WTC11 (cell line): Measurements from ENCODE around the gene RABGAP1. TPM values are rescaled to one million over a fixed set of nuclear protein-coding genes. Genes with fewer than 3 reads are reported as not detected.

Source experiments
- ATAC-seq: fragments of 200-7000 bp; cut with Tn5 transposase; 2 replicates; pipeline ENCODE4 v1.10.0; 2021; ENCODE audit warnings: mild to moderate bottlenecking, moderate library complexity
- CTCF ChIA-PET: fragments of 300-600 bp; sonication (Branson Sonifier 250); formaldehyde crosslinking; loops from one replicate; lab custom pipeline; 2021; ENCODE audit warnings: antibody characterized with exemption; lab: Charles Lee
- POLR2A ChIA-PET: fragments of 350-600 bp; sonication (Branson Sonifier 250); formaldehyde crosslinking; loops from one replicate; lab custom pipeline; 2021; ENCODE audit warnings: antibody characterized with exemption; lab: Charles Lee
- DNase-seq: peaks from one replicate; pipeline ENCODE4 v3.0.0; 2021; ENCODE audit warnings: low spot score
- H3K27ac Mint-ChIP-seq: 2 replicates; pipeline ENCODE4 v1.8.0; 2021; ENCODE audit warnings: mixed read lengths
- H3K27me3 Mint-ChIP-seq: 2 replicates; pipeline ENCODE4 v1.8.0; 2021; ENCODE audit warnings: low read depth, mild to moderate bottlenecking, moderate library complexity, mixed read lengths
- H3K36me3 Mint-ChIP-seq: 2 replicates; pipeline ENCODE4 v1.8.0; 2021; ENCODE audit warnings: mixed read lengths
- H3K4me1 Mint-ChIP-seq: 2 replicates; pipeline ENCODE4 v1.8.0; 2022; ENCODE audit warnings: mixed read lengths
- H3K4me3 Mint-ChIP-seq: 2 replicates; pipeline ENCODE4 v1.8.0; 2021; ENCODE audit warnings: mild to moderate bottlenecking, moderate library complexity, mixed read lengths
- H3K9me3 Mint-ChIP-seq: 2 replicates; pipeline ENCODE4 v1.8.0; 2021; ENCODE audit warnings: mixed read lengths
- AR ChIP-seq: fragments of 250-450 bp; sonication (Bioruptor Pico); IDR thresholded peaks from 2 replicates; pipeline ENCODE4 v1.9.0; 2021; ENCODE audit warnings: mild to moderate bottlenecking
- CREB1 ChIP-seq: sonication (generic); formaldehyde crosslinking; IDR thresholded peaks from 2 replicates; pipeline ENCODE4 v1.8.0; 2023; ENCODE audit warnings: mild to moderate bottlenecking, missing genetic modification reagents
- CREM ChIP-seq: sonication (generic); formaldehyde crosslinking; IDR thresholded peaks from 2 replicates; pipeline ENCODE4 v1.8.1; 2022; ENCODE audit warnings: mild to moderate bottlenecking, missing genetic modification reagents, moderate library complexity
- CTCF ChIP-seq: fragments of 200-600 bp; IDR thresholded peaks from 2 replicates; pipeline ENCODE4 v1.8.0; 2022; ENCODE audit warnings: antibody characterized with exemption
- ELF4 ChIP-seq: sonication (generic); formaldehyde crosslinking; IDR thresholded peaks from 2 replicates; pipeline ENCODE4 v1.8.1; 2022; ENCODE audit warnings: low read depth, mild to moderate bottlenecking, moderate library complexity, missing genetic modification reagents
- EMX1 ChIP-seq: fragments of 250-450 bp; sonication (Bioruptor Pico); IDR thresholded peaks from 2 replicates; pipeline ENCODE4 v1.8.0; 2021; ENCODE audit warnings: mild to moderate bottlenecking
- GABPB1 ChIP-seq: sonication (generic); formaldehyde crosslinking; IDR thresholded peaks from 2 replicates; pipeline ENCODE4 v1.8.1; 2023; ENCODE audit warnings: mild to moderate bottlenecking, missing genetic modification reagents
- GRHL2 ChIP-seq: fragments of 250-450 bp; sonication (Bioruptor Pico); IDR thresholded peaks from 2 replicates; pipeline ENCODE4 v1.8.0; 2022; ENCODE audit warnings: mild to moderate bottlenecking, moderate library complexity; ENCODE audit not compliant: insufficient replicate concordance, severe bottlenecking
- IRF2 ChIP-seq: sonication (generic); formaldehyde crosslinking; IDR thresholded peaks from 2 replicates; pipeline ENCODE4 v1.8.0; 2022; ENCODE audit warnings: low read depth, missing genetic modification reagents, borderline replicate concordance
- KAT7 ChIP-seq: sonication (generic); formaldehyde crosslinking; IDR thresholded peaks from 2 replicates; pipeline ENCODE4 v1.8.1; 2023; ENCODE audit warnings: missing genetic modification reagents, mild to moderate bottlenecking, borderline replicate concordance
- MXD4 ChIP-seq: fragments of 250-450 bp; sonication (Bioruptor Pico); IDR thresholded peaks from 2 replicates; pipeline ENCODE4 v1.8.0; 2021; ENCODE audit warnings: mild to moderate bottlenecking, moderate library complexity, borderline replicate concordance
- NFATC4 ChIP-seq: fragments of 250-450 bp; sonication (Bioruptor Pico); IDR thresholded peaks from 2 replicates; pipeline ENCODE4 v1.9.0; 2021; ENCODE audit warnings: mild to moderate bottlenecking
- NR3C1 ChIP-seq: sonication (generic); formaldehyde crosslinking; conservative IDR thresholded peaks from 2 replicates; pipeline ENCODE4 v1.8.1; 2023; ENCODE audit warnings: low read depth, mild to moderate bottlenecking, missing genetic modification reagents
- OVOL2 ChIP-seq: fragments of 250-450 bp; sonication (Bioruptor Pico); IDR thresholded peaks from 2 replicates; pipeline ENCODE4 v1.9.0; 2021; ENCODE audit warnings: mild to moderate bottlenecking, borderline replicate concordance
- SMAD4 ChIP-seq: sonication (generic); formaldehyde crosslinking; IDR thresholded peaks from 2 replicates; pipeline ENCODE4 v1.8.0; 2022; ENCODE audit warnings: mild to moderate bottlenecking, missing genetic modification reagents
- SOX15 ChIP-seq: fragments of 250-450 bp; sonication (Bioruptor Pico); IDR thresholded peaks from 2 replicates; pipeline ENCODE4 v1.9.0; 2021; ENCODE audit warnings: mild to moderate bottlenecking
- SP1 ChIP-seq: sonication (generic); formaldehyde crosslinking; conservative IDR thresholded peaks from 2 replicates; pipeline ENCODE4 v1.8.1; 2022; ENCODE audit warnings: missing genetic modification reagents
- STAT6 ChIP-seq: sonication (generic); formaldehyde crosslinking; conservative IDR thresholded peaks from 2 replicates; pipeline ENCODE4 v1.8.1; 2023; ENCODE audit warnings: mild to moderate bottlenecking, low read depth, missing genetic modification reagents, moderate library complexity
- TCF7 ChIP-seq: sonication (generic); formaldehyde crosslinking; IDR thresholded peaks from 2 replicates; pipeline ENCODE4 v1.8.0; 2022; ENCODE audit warnings: mild to moderate bottlenecking, low read depth, missing genetic modification reagents, moderate library complexity
- TEAD4 ChIP-seq: sonication (generic); formaldehyde crosslinking; IDR thresholded peaks from 2 replicates; pipeline ENCODE4 v1.8.0; 2022; ENCODE audit warnings: mild to moderate bottlenecking, missing genetic modification reagents
- ZBTB21 ChIP-seq: sonication (generic); formaldehyde crosslinking; IDR thresholded peaks from 2 replicates; pipeline ENCODE4 v1.8.1; 2023; ENCODE audit warnings: mild to moderate bottlenecking, missing genetic modification reagents, borderline replicate concordance
- ZNF121 ChIP-seq: sonication (generic); formaldehyde crosslinking; IDR thresholded peaks from 2 replicates; pipeline ENCODE4 v1.8.0; 2023; ENCODE audit warnings: missing genetic modification reagents
- ZNF219 ChIP-seq: sonication (generic); formaldehyde crosslinking; IDR thresholded peaks from 2 replicates; pipeline ENCODE4 v1.8.0; 2023; ENCODE audit warnings: missing genetic modification reagents, mild to moderate bottlenecking, borderline replicate concordance
- ZNF416 ChIP-seq: fragments of 250-450 bp; sonication (Bioruptor Pico); IDR thresholded peaks from 2 replicates; pipeline ENCODE4 v1.9.0; 2021; ENCODE audit warnings: mild to moderate bottlenecking, inconsistent platforms
- ZNF671 ChIP-seq: fragments of 250-450 bp; sonication (Bioruptor Pico); IDR thresholded peaks from 2 replicates; pipeline ENCODE4 v1.8.0; 2021; ENCODE audit warnings: mild to moderate bottlenecking
- total RNA-seq: library from RNA; stranded (reverse); gene quantifications from 3 replicates; pipeline ENCODE4 v1.2.3, GENCODE V29; 2021
- TF ChIP-seq, protein P1 (sequence below): sonication (generic); formaldehyde crosslinking; IDR thresholded peaks from 2 replicates; pipeline ENCODE4 v1.8.1; 2023; ENCODE audit warnings: mild to moderate bottlenecking, missing genetic modification reagents
- TF ChIP-seq, protein P2 (sequence below): fragments of 250-450 bp; sonication (Bioruptor Pico); conservative IDR thresholded peaks from 2 replicates; pipeline ENCODE4 v1.9.0; 2021; ENCODE audit warnings: mild to moderate bottlenecking

RABGAP1 gene
- total RNA-seq, 1 experiment from 2014 or later, result 38.1 TPM

DNA sequence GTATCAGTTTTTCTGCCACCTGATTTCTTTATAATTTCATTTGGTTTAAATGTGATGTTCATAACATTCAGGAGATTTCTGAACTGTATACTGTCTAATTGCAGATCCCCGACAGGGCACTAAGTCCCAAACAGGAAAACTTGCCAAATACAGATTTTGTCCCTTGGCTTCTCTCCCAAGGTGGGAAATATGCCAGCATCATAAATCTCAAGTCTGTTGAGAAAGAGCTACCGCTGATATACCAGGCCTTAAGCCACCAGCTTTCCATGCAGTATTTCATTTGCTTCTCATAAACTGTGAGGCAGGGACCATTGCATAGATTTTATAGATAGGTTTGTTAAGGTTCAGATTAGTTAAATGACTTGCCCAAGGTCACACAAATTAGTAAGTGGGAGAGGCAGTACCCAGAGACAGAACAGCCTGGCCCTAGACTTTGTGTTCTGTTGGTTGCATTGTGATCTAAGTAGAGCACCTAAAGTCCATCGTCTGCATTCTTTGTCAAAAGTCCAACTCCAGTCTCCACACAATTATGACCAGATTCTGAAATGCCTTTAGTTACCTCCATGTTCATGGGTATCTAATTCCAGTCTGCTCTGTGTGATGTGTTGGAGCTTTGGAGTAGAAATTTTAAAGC, 108.9 kb downstream of the RABGAP1 start:
- H3K36me3 Mint-ChIP-seq, result peaks cover 5% of the 10 kb centered on the region
- no peak overlapping the region for H3K27ac Mint-ChIP-seq
- TF ChIP-seq EMX1 (CRISPR knock-in tag), result no peak
- no peak for TF ChIP-seq SOX15
- no peak for TF ChIP-seq TCF7 (CRISPR knock-in tag)
- TF ChIP-seq ZNF121 (CRISPR knock-in tag), result no peak
- TF ChIP-seq CREB1, result no peak
- TF ChIP-seq SMAD4 (CRISPR knock-in tag), result no peak
- no peak for TF ChIP-seq OVOL2
- TF ChIP-seq GABPB1 (CRISPR knock-in tag), result no peak
- TF ChIP-seq NFATC4 (CRISPR knock-in tag), result no peak
- TF ChIP-seq GRHL2 (CRISPR knock-in tag), result no peak
- no peak for TF ChIP-seq AR (CRISPR knock-in tag)
- TF ChIP-seq, protein P1, sequence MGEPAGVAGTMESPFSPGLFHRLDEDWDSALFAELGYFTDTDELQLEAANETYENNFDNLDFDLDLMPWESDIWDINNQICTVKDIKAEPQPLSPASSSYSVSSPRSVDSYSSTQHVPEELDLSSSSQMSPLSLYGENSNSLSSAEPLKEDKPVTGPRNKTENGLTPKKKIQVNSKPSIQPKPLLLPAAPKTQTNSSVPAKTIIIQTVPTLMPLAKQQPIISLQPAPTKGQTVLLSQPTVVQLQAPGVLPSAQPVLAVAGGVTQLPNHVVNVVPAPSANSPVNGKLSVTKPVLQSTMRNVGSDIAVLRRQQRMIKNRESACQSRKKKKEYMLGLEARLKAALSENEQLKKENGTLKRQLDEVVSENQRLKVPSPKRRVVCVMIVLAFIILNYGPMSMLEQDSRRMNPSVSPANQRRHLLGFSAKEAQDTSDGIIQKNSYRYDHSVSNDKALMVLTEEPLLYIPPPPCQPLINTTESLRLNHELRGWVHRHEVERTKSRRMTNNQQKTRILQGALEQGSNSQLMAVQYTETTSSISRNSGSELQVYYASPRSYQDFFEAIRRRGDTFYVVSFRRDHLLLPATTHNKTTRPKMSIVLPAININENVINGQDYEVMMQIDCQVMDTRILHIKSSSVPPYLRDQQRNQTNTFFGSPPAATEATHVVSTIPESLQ, result no peak
- TF ChIP-seq KAT7 (CRISPR knock-in tag), result no peak
- no peak for TF ChIP-seq STAT6 (CRISPR knock-in tag)
- no peak for ATAC-seq
- ChIA-PET POLR2A (no interaction called here), CTCF (no interaction called here)
- H3K27me3 Mint-ChIP-seq, result no peaks in the 10 kb centered on the region
- DNase-seq, result no peak
- no peaks in the 10 kb centered on the region for H3K9me3 Mint-ChIP-seq
- no peak overlapping the region for H3K4me3 Mint-ChIP-seq
- H3K4me1 Mint-ChIP-seq, result peaks cover 18% of the 10 kb centered on the region

DNA sequence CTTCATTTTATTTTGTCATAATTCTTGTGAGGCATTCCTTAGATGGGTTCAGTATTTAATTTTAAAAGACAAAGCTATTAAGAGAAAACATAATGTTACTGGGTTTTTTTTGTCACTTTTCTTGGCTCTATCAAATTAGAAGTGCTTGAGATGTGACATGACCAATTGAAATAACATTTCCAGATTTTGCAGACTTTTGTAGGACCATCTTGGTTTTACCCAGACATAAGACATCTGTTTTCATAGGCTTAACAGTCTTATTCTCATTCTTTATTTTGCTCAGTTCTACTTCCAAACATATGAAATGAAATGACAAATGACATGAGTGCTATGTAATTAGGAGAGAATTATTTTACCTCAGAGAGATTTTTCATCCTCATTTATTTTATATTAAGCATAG, 112.2 kb downstream of the RABGAP1 start:
- DNase-seq (no peak), ATAC-seq (no peak)
- peaks cover 9% of the 10 kb centered on the region for H3K9me3 Mint-ChIP-seq
- no peaks in the 10 kb centered on the region for H3K27me3 Mint-ChIP-seq
- ChIA-PET CTCF (no interaction called here), POLR2A (no interaction called here)
- H3K4me3 Mint-ChIP-seq, result no peak overlapping the region
- peaks cover 22% of the 10 kb centered on the region for H3K4me1 Mint-ChIP-seq
- peaks cover 22% of the 10 kb centered on the region for H3K36me3 Mint-ChIP-seq
- H3K27ac Mint-ChIP-seq, result no peak overlapping the region
- TF ChIP-seq KAT7 (CRISPR knock-in tag) (no peak), ZNF416 (CRISPR knock-in tag) (no peak), CREM (CRISPR knock-in tag) (no peak), NR3C1 (no peak), ZNF219 (no peak), SP1 (CRISPR knock-in tag) (no peak), CTCF (no peak), IRF2 (no peak), ZNF671 (no peak), ZBTB21 (CRISPR knock-in tag) (no peak), TEAD4 (CRISPR knock-in tag) (no peak), MXD4 (CRISPR knock-in tag) (no peak), ELF4 (CRISPR knock-in tag) (no peak)
- TF ChIP-seq, protein P2, sequence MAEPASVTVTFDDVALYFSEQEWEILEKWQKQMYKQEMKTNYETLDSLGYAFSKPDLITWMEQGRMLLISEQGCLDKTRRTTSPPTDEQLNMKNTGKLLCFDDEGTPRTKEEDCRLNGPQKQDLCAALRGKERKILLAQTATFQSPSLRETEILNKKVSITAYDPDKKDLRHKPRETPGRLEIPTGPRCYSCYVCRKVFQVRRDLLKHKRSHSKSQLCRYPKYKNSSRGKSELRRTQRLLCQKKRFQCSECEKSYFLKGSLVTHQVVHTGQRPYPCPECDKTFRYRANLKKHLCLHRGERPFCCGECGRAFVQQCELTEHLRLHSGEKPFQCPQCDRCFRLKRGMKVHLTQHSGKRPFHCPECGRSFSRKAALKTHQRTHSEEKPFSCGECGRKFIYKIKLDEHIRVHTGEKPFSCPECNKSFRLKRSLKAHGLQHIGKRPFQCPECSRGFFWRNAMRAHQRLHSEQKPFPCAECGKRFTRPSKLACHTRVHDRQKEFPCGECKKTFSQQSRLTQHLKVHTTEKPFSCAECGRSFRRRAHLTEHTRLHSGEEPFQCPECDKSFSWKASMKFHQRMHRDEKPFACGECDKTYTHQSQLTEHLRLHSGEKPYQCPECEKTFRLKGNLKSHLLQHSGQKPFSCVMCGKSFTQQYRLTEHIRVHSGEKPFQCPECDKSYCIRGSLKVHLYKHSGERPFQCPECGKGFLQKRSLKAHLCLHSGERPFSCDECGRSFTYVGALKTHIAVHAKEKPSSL (CRISPR knock-in tag), result no peak
